SU-DHL-6 (cell line): ENCODE measurements around the gene CCDC170.

Experiments
- EZH2phosphoT487 ChIP-seq: fragments of 200-600 bp; sonication (generic), shearing (Covaris generic); conservative IDR thresholded peaks from 2 replicates; pipeline ENCODE4 v1.6.1; 2018; ENCODE audit warnings: mild to moderate bottlenecking, antibody characterized with exemption, low read length, moderate library complexity, mixed read lengths
- TF ChIP-seq, protein P1 (sequence below): fragments of 200-600 bp; sonication (generic); IDR thresholded peaks from one replicate; pipeline ENCODE4 v1.5.1; 2017; ENCODE audit warnings: antibody characterized with exemption, mild to moderate bottlenecking, low read length, moderate library complexity; ENCODE audit not compliant: insufficient read depth, poor library complexity, severe bottlenecking

DNA sequence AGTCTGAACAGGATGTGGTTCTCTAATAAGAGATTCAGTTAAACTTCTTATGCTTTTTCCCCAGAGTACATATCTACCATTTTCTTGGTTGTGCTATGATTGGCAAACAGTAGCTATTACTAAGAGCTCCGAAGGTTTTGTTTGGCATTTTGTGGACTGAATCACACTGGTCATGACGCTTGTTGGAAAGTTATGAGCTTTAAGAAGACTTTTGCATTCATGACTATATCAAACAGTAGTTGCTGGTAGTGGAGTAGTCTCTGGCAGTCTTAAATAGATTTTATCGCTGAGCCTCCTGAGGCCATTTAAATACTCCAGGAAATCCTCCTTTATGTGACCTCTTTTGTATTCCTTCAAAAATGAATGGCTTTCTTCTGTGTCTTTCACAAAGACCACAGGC is 40.8 kb downstream of the CCDC170 start:
- TF ChIP-seq, protein P1, sequence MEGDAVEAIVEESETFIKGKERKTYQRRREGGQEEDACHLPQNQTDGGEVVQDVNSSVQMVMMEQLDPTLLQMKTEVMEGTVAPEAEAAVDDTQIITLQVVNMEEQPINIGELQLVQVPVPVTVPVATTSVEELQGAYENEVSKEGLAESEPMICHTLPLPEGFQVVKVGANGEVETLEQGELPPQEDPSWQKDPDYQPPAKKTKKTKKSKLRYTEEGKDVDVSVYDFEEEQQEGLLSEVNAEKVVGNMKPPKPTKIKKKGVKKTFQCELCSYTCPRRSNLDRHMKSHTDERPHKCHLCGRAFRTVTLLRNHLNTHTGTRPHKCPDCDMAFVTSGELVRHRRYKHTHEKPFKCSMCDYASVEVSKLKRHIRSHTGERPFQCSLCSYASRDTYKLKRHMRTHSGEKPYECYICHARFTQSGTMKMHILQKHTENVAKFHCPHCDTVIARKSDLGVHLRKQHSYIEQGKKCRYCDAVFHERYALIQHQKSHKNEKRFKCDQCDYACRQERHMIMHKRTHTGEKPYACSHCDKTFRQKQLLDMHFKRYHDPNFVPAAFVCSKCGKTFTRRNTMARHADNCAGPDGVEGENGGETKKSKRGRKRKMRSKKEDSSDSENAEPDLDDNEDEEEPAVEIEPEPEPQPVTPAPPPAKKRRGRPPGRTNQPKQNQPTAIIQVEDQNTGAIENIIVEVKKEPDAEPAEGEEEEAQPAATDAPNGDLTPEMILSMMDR: no peak
- TF ChIP-seq EZH2phosphoT487: no peak
